Measurements from ENCODE around the gene PTPRT.

PTPRT gene

GRCh38 chr20:42595625-42596024 is 594.1 kb downstream of the PTPRT start:
- H3K4me3 ChIP-seq (ENCODE audit: control insufficient read depth, low read depth, low read length): no peak overlapping the region
- TF ChIP-seq CTCF (conservative IDR thresholded peaks at IDR 0.05; ENCODE audit: control insufficient read depth, insufficient read depth, low read depth, low read length): no peak
- DNase-seq (ENCODE audit: low read depth): no peak

- no peak for DNase-seq (ENCODE audit: low read depth)
- H3K4me3 ChIP-seq (ENCODE audit: control insufficient read depth, low read depth, low read length): no peak overlapping the region
- TF ChIP-seq CTCF (conservative IDR thresholded peaks at IDR 0.05; ENCODE audit: control insufficient read depth, insufficient read depth, low read depth, low read length): no peak
These were observed 595.0 kb downstream of the PTPRT start for GRCh38 chr20:42594659-42595058.

- no peak for DNase-seq (ENCODE audit: low read depth)
- no peak for TF ChIP-seq CTCF (conservative IDR thresholded peaks at IDR 0.05; ENCODE audit: control insufficient read depth, insufficient read depth, low read depth, low read length)
- H3K4me3 ChIP-seq (ENCODE audit: control insufficient read depth, low read depth, low read length): no peak overlapping the region
These were observed 595.7 kb downstream of the PTPRT start for GRCh38 chr20:42594011-42594410.

GRCh38 chr20:42589976-42590639 is 599.6 kb downstream of the PTPRT start:
- H3K4me3 ChIP-seq (ENCODE audit: control insufficient read depth, low read depth, low read length): no peak overlapping the region
- TF ChIP-seq CTCF (conservative IDR thresholded peaks at IDR 0.05; ENCODE audit: control insufficient read depth, insufficient read depth, low read depth, low read length): no peak
- no peak for DNase-seq (ENCODE audit: low read depth)

GRCh38 chr20:42588847-42589246 is 600.9 kb downstream of the PTPRT start:
- no peak for TF ChIP-seq CTCF (conservative IDR thresholded peaks at IDR 0.05; ENCODE audit: control insufficient read depth, insufficient read depth, low read depth, low read length)
- no peak for DNase-seq (ENCODE audit: low read depth)
- H3K4me3 ChIP-seq (ENCODE audit: control insufficient read depth, low read depth, low read length): no peak overlapping the region

- H3K4me3 ChIP-seq (ENCODE audit: control insufficient read depth, low read depth, low read length): no peak overlapping the region
- TF ChIP-seq CTCF (conservative IDR thresholded peaks at IDR 0.05; ENCODE audit: control insufficient read depth, insufficient read depth, low read depth, low read length): no peak
- DNase-seq (ENCODE audit: low read depth): no peak
These were observed 602.3 kb downstream of the PTPRT start for GRCh38 chr20:42587427-42587826.

- DNase-seq (ENCODE audit: low read depth): no peak
- H3K4me3 ChIP-seq (ENCODE audit: control insufficient read depth, low read depth, low read length): no peak overlapping the region
- TF ChIP-seq CTCF (conservative IDR thresholded peaks at IDR 0.05; ENCODE audit: control insufficient read depth, insufficient read depth, low read depth, low read length): no peak
These were observed 608.4 kb downstream of the PTPRT start for GRCh38 chr20:42581311-42581710.
